WERI-Rb-1 (cell line): ENCODE measurements around the gene CTSW.

ENCODE experiments used
- DNase-seq: peaks from one replicate; pipeline ENCODE4 v3.0.0-alpha.2; 2020
- H3K27ac ChIP-seq: fragments of 250-450 bp; sonication (Bioruptor Pico); 2 replicates; pipeline ENCODE4 v1.5.1; 2020; ENCODE audit warnings: mild to moderate bottlenecking, moderate library complexity
- H3K27me3 ChIP-seq: fragments of 250-450 bp; sonication (Bioruptor Pico); 2 replicates; pipeline ENCODE4 v1.5.1; 2021; ENCODE audit warnings: mild to moderate bottlenecking, low read depth, moderate library complexity; ENCODE audit not compliant: insufficient read depth, severe bottlenecking
- H3K36me3 ChIP-seq: fragments of 250-450 bp; sonication (Bioruptor Pico); 2 replicates; pipeline ENCODE4 v1.5.1; 2020; ENCODE audit warnings: mild to moderate bottlenecking, moderate library complexity
- H3K4me3 ChIP-seq: 2 replicates; pipeline ENCODE4 v1.5.1; 2011; ENCODE audit warnings: low read depth, mild to moderate bottlenecking, control low read depth, low read length
- H3K9me3 ChIP-seq: fragments of 250-450 bp; sonication (Bioruptor Pico); 2 replicates; pipeline ENCODE4 v1.5.1; 2021; ENCODE audit warnings: mild to moderate bottlenecking, moderate library complexity; ENCODE audit not compliant: severe bottlenecking
- CTCF ChIP-seq: IDR thresholded peaks from 2 replicates; pipeline ENCODE4 v1.5.1; 2011; ENCODE audit warnings: low read depth, mild to moderate bottlenecking, control low read depth, inconsistent platforms, low read length

Gene CTSW

DNA sequence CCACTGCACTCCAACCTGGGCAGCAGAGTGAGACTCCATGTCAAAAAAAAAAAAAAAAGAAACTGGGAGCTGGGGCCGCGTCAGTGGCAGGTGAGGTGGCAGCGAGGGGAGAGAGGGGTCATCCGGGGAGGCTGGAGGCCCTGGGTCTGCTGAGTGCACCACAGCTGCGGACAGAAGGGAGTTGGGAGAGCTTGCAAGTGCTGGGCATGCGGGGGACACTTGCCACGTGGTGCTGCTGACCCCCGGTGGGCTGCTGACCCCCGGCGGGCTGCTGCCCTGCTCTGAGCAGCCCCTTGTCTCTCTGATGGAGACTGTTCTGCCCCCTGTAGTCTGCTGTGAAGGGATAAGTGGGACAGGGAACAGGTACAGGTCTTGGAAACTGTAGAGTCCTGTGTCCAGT is 42.2 kb downstream of the CTSW start:
- TF ChIP-seq CTCF: no peak
- Histone ChIP-seq H3K9me3 (no peaks in the 10 kb centered on the region), H3K27me3 (no peaks in the 10 kb centered on the region), H3K4me3 (no peak overlapping the region), H3K36me3 (peaks cover 17% of the 10 kb centered on the region), H3K27ac (no peak overlapping the region)
- DNase-seq: no peak

GRCh38 chr11:65922565-65922964 is 42.9 kb downstream of the CTSW start:
- H3K4me3 ChIP-seq: no peak overlapping the region
- no peaks in the 10 kb centered on the region for H3K9me3 ChIP-seq
- no peak overlapping the region for H3K27ac ChIP-seq
- peaks cover 17% of the 10 kb centered on the region for H3K36me3 ChIP-seq
- no peaks in the 10 kb centered on the region for H3K27me3 ChIP-seq
- no peak for TF ChIP-seq CTCF
- DNase-seq: no peak

- no peak for DNase-seq
- Histone ChIP-seq H3K9me3 (no peaks in the 10 kb centered on the region), H3K4me3 (no peak overlapping the region), H3K36me3 (peaks cover 17% of the 10 kb centered on the region), H3K27ac (no peak overlapping the region), H3K27me3 (no peaks in the 10 kb centered on the region)
- no peak for TF ChIP-seq CTCF
Measured at GRCh38 chr11:65925397-65925796, 45.8 kb downstream of the CTSW start.

- Histone ChIP-seq H3K27ac (no peak overlapping the region), H3K9me3 (no peaks in the 10 kb centered on the region), H3K27me3 (no peaks in the 10 kb centered on the region), H3K36me3 (peaks cover 5% of the 10 kb centered on the region), H3K4me3 (no peak overlapping the region)
- no peak for TF ChIP-seq CTCF
- DNase-seq: no peak
Measured at GRCh38 chr11:65927904-65928397, 48.3 kb downstream of the CTSW start.

DNA sequence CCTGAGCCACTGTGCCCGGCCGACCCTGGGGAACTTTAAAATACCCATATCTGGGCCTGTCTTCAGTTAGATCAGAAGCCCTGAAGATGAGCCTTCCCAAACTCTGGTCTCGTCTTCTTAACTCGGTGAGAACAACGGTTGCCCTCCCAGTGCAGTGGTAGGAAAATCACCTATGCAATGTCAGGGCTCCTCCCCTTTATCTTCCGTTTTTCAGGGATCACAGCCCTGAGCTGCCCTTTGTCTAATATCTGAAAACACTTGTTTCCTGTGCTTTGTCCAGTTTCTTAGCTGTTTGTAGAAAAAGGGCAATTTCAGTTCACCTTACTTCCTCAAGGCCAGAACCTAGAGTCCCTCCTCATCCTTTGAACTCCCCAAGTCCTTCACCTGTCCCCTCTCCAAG is 49.0 kb downstream of the CTSW start:
- no peak for DNase-seq
- H3K27me3 ChIP-seq: no peaks in the 10 kb centered on the region
- H3K4me3 ChIP-seq: no peak overlapping the region
- TF ChIP-seq CTCF: no peak
- H3K27ac ChIP-seq: no peak overlapping the region
- H3K36me3 ChIP-seq: peaks cover under 1% of the 10 kb centered on the region; the same call in 1 of the 2 replicates
- H3K9me3 ChIP-seq: no peaks in the 10 kb centered on the region
